ENCODE data around the gene ADAMTSL1.

ADAMTSL1 gene

GRCh38 chr9:18660001-18660400 lies 186.0 kb downstream of the ADAMTSL1 start:
- no peaks in the 10 kb centered on the region for H3K27me3 ChIP-seq (ENCODE audit: insufficient read depth, low read depth, severe bottlenecking)
- no peak for TF ChIP-seq CTCF (IDR thresholded peaks at IDR 0.05; ENCODE audit: low read depth, low read length)
- no peaks in the 10 kb centered on the region for H3K36me3 ChIP-seq
- H3K4me3 ChIP-seq (ENCODE audit: low read depth, low read length), result no peak overlapping the region
- DNase-seq, result no peak
- H3K9me3 ChIP-seq (ENCODE audit: severe bottlenecking), result no peaks in the 10 kb centered on the region
- H3K27ac ChIP-seq, result no peak overlapping the region

GRCh38 chr9:18662320-18662719 lies 188.4 kb downstream of the ADAMTSL1 start:
- no peak for TF ChIP-seq CTCF (IDR thresholded peaks at IDR 0.05; ENCODE audit: low read depth, low read length)
- no peak overlapping the region for H3K27ac ChIP-seq
- H3K9me3 ChIP-seq (ENCODE audit: severe bottlenecking), result no peaks in the 10 kb centered on the region
- no peaks in the 10 kb centered on the region for H3K36me3 ChIP-seq
- H3K27me3 ChIP-seq (ENCODE audit: insufficient read depth, low read depth, severe bottlenecking), result no peaks in the 10 kb centered on the region
- H3K4me3 ChIP-seq (ENCODE audit: low read depth, low read length), result no peak overlapping the region
- DNase-seq, result no peak

GRCh38 chr9:18665947-18666346 lies 192.0 kb downstream of the ADAMTSL1 start:
- Histone ChIP-seq H3K27me3 (ENCODE audit: insufficient read depth, low read depth, severe bottlenecking) (no peaks in the 10 kb centered on the region), H3K4me3 (ENCODE audit: low read depth, low read length) (no peak overlapping the region), H3K27ac (no peak overlapping the region), H3K9me3 (ENCODE audit: severe bottlenecking) (no peaks in the 10 kb centered on the region), H3K36me3 (no peaks in the 10 kb centered on the region)
- no peak for DNase-seq
- no peak for TF ChIP-seq CTCF (IDR thresholded peaks at IDR 0.05; ENCODE audit: low read depth, low read length)

- no peaks in the 10 kb centered on the region for H3K36me3 ChIP-seq
- no peaks in the 10 kb centered on the region for H3K27me3 ChIP-seq (ENCODE audit: insufficient read depth, low read depth, severe bottlenecking)
- no peak overlapping the region for H3K27ac ChIP-seq
- no peak for DNase-seq
- no peaks in the 10 kb centered on the region for H3K9me3 ChIP-seq (ENCODE audit: severe bottlenecking)
- no peak overlapping the region for H3K4me3 ChIP-seq (ENCODE audit: low read depth, low read length)
- no peak for TF ChIP-seq CTCF (IDR thresholded peaks at IDR 0.05; ENCODE audit: low read depth, low read length)
Measured at GRCh38 chr9:18666348-18666747, 192.4 kb downstream of the ADAMTSL1 start.

- DNase-seq, result no peak
- H3K9me3 ChIP-seq (ENCODE audit: severe bottlenecking), result no peaks in the 10 kb centered on the region
- no peak overlapping the region for H3K4me3 ChIP-seq (ENCODE audit: low read depth, low read length)
- H3K27me3 ChIP-seq (ENCODE audit: insufficient read depth, low read depth, severe bottlenecking), result no peaks in the 10 kb centered on the region
- no peak overlapping the region for H3K27ac ChIP-seq
- no peak for TF ChIP-seq CTCF (IDR thresholded peaks at IDR 0.05; ENCODE audit: low read depth, low read length)
- H3K36me3 ChIP-seq, result no peaks in the 10 kb centered on the region
Measured at GRCh38 chr9:18666986-18667772, 193.2 kb downstream of the ADAMTSL1 start.

GRCh38 chr9:18668944-18669343 lies 195.0 kb downstream of the ADAMTSL1 start:
- H3K27me3 ChIP-seq (ENCODE audit: insufficient read depth, low read depth, severe bottlenecking), result no peaks in the 10 kb centered on the region
- DNase-seq, result no peak
- H3K4me3 ChIP-seq (ENCODE audit: low read depth, low read length), result no peak overlapping the region
- H3K36me3 ChIP-seq, result no peaks in the 10 kb centered on the region
- no peak overlapping the region for H3K27ac ChIP-seq
- no peak for TF ChIP-seq CTCF (IDR thresholded peaks at IDR 0.05; ENCODE audit: low read depth, low read length)
- no peaks in the 10 kb centered on the region for H3K9me3 ChIP-seq (ENCODE audit: severe bottlenecking)
